HPDE6-E6E7 (cell line): ENCODE results near the gene DOCK8.
A peak's percentile ranks its signal among the peaks of the same experiment; 100 is the strongest.

Experiments used
- DNase-seq: peaks from one replicate; pipeline ENCODE4 v3.0.0; 2011; ENCODE audit warnings: missing footprints; ENCODE audit errors: extremely low spot score

DOCK8 gene

GRCh38 chr9:266228-266627 is 51.6 kb downstream of the DOCK8 start:
- no peak for DNase-seq

- DNase-seq = no peak
Observed at GRCh38 chr9:268616-269015, 54.0 kb downstream of the DOCK8 start.

GRCh38 chr9:269081-269711 is 54.5 kb downstream of the DOCK8 start:
- DNase-seq = no peak

- no peak for DNase-seq
Observed at GRCh38 chr9:270657-271237, 56.1 kb downstream of the DOCK8 start.

GRCh38 chr9:272251-273213 is 57.9 kb downstream of the DOCK8 start:
- DNase-seq = no peak

- DNase-seq = no peak
Observed at GRCh38 chr9:274406-274805, 59.7 kb downstream of the DOCK8 start.

- no peak for DNase-seq
Observed at GRCh38 chr9:277601-278295, 63.1 kb downstream of the DOCK8 start.

- DNase-seq = no peak
Observed at GRCh38 chr9:278651-279050, 64.0 kb downstream of the DOCK8 start.

- DNase-seq = no peak
Observed at GRCh38 chr9:279674-280073, 65.0 kb downstream of the DOCK8 start.

- DNase-seq = no peak
Observed at GRCh38 chr9:281741-282645, 67.3 kb downstream of the DOCK8 start.

GRCh38 chr9:286071-286740 is 71.5 kb downstream of the DOCK8 start:
- DNase-seq = no peak

- no peak for DNase-seq
Observed at GRCh38 chr9:289121-289520, 74.5 kb downstream of the DOCK8 start.

- DNase-seq = no peak
Observed at GRCh38 chr9:292915-293314, 78.2 kb downstream of the DOCK8 start.

- no peak for DNase-seq
Observed at GRCh38 chr9:295576-295975, 80.9 kb downstream of the DOCK8 start.

- DNase-seq = no peak
Observed at GRCh38 chr9:296411-296810, 81.7 kb downstream of the DOCK8 start.

- DNase-seq = peak; percentile 31
Observed at GRCh38 chr9:297104-297972, 82.7 kb downstream of the DOCK8 start.

GRCh38 chr9:303502-303901 is 88.8 kb downstream of the DOCK8 start:
- no peak for DNase-seq

GRCh38 chr9:304106-304505 is 89.4 kb downstream of the DOCK8 start:
- peak; percentile 8 for DNase-seq

- DNase-seq = peak; percentile 80
Observed at GRCh38 chr9:304519-305185, 90.0 kb downstream of the DOCK8 start.
